Measurements from ENCODE around the gene TPH2.

- TF ChIP-seq, protein P1, sequence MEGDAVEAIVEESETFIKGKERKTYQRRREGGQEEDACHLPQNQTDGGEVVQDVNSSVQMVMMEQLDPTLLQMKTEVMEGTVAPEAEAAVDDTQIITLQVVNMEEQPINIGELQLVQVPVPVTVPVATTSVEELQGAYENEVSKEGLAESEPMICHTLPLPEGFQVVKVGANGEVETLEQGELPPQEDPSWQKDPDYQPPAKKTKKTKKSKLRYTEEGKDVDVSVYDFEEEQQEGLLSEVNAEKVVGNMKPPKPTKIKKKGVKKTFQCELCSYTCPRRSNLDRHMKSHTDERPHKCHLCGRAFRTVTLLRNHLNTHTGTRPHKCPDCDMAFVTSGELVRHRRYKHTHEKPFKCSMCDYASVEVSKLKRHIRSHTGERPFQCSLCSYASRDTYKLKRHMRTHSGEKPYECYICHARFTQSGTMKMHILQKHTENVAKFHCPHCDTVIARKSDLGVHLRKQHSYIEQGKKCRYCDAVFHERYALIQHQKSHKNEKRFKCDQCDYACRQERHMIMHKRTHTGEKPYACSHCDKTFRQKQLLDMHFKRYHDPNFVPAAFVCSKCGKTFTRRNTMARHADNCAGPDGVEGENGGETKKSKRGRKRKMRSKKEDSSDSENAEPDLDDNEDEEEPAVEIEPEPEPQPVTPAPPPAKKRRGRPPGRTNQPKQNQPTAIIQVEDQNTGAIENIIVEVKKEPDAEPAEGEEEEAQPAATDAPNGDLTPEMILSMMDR (IDR thresholded peaks at IDR 0.05), result no peak
- TF ChIP-seq POLR2AphosphoS5 (IDR thresholded peaks at IDR 0.05), result no peak
These were observed 41.9 kb downstream of the TPH2 start for GRCh38 chr12:71980538-71980937.
